ENCODE measurements around the gene GATAD1.
"Not testable (repeated sequence)": the region's sequence is repeated elsewhere in the genome, so short reads cannot be mapped to it uniquely, and the experiment has no call there.

GATAD1 gene

DNA sequence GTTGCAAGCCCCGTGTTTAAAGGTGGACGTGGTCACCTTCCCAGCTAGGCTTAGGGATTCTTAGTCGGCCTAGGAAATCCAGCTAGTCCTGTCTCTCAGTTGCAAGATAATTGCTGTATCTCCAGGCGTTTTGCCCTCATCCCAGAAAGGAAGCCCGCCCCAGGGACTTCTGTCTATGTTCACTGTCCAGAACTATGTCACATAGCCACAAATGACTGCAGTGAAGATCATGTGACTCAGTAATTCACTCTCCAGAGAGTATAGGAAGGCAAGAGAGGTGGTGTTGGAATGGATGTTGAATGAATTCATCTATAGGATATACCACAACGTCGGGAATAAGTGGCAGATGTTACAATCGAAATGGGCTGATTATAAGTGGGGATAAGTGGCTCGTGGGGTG lies 30.8 kb downstream of the GATAD1 start:
- no peak overlapping the region for H3K4me2 ChIP-seq (ENCODE audit: insufficient read depth, low read length)
- no peaks in the 10 kb centered on the region for H4K20me1 ChIP-seq (ENCODE audit: insufficient read depth, low read length)
- TF ChIP-seq, protein P1, sequence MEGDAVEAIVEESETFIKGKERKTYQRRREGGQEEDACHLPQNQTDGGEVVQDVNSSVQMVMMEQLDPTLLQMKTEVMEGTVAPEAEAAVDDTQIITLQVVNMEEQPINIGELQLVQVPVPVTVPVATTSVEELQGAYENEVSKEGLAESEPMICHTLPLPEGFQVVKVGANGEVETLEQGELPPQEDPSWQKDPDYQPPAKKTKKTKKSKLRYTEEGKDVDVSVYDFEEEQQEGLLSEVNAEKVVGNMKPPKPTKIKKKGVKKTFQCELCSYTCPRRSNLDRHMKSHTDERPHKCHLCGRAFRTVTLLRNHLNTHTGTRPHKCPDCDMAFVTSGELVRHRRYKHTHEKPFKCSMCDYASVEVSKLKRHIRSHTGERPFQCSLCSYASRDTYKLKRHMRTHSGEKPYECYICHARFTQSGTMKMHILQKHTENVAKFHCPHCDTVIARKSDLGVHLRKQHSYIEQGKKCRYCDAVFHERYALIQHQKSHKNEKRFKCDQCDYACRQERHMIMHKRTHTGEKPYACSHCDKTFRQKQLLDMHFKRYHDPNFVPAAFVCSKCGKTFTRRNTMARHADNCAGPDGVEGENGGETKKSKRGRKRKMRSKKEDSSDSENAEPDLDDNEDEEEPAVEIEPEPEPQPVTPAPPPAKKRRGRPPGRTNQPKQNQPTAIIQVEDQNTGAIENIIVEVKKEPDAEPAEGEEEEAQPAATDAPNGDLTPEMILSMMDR (IDR thresholded peaks at IDR 0.05; ENCODE audit: borderline replicate concordance, extremely low read depth, low read length, poor library complexity, severe bottlenecking) = no peak
- no peak for TF ChIP-seq EZH2 (IDR thresholded peaks at IDR 0.05; ENCODE audit: borderline replicate concordance, low read depth, low read length, severe bottlenecking)
- no peak overlapping the region for H3K27ac ChIP-seq (ENCODE audit: low read length)
- no peaks in the 10 kb centered on the region for H3K36me3 ChIP-seq (ENCODE audit: insufficient read depth, low read length)
- no peak overlapping the region for H3K9ac ChIP-seq (ENCODE audit: low read depth, low read length)
- DNase-seq (no peak), ATAC-seq (ENCODE audit: insufficient read depth, low read depth) (no peak)
- H2AFZ ChIP-seq (ENCODE audit: low read depth, low read length) = no peak overlapping the region
- H3K4me1 ChIP-seq (ENCODE audit: insufficient read depth, low read length) = no peaks in the 10 kb centered on the region
- H3K27me3 ChIP-seq (ENCODE audit: insufficient read depth, low read length, poor library complexity) = no peaks in the 10 kb centered on the region
- no peaks in the 10 kb centered on the region for H3K9me3 ChIP-seq (ENCODE audit: insufficient read depth, low read length, severe bottlenecking)
- no peaks in the 10 kb centered on the region for H3K79me2 ChIP-seq (ENCODE audit: insufficient read depth, low read length)
- H3K4me3 ChIP-seq (ENCODE audit: low read depth in 1 of 2, low read length in 2 of 2) = no peak overlapping the region

DNA sequence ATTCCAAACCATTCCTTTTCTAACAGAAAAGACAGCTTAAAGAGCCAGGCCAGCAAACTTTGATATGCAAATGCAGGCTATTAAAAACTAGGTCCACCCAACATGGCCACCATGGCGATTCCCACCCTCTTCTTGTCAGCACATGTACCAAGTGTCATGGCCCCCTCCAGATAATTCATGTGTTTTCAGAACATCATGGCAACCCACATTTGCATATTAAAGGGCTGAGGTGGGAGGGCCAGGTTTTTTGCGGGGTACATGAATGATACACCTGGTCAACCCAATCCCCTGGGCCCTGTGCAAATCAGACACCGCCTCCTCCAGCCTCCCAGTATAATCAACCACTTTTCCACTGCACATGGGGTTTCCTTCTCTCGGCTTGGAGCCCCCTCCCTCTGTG lies 31.4 kb downstream of the GATAD1 start:
- no peak for TF ChIP-seq EZH2 (IDR thresholded peaks at IDR 0.05; ENCODE audit: borderline replicate concordance, low read depth, low read length, severe bottlenecking)
- TF ChIP-seq, protein P1 (IDR thresholded peaks at IDR 0.05; ENCODE audit: borderline replicate concordance, extremely low read depth, low read length, poor library complexity, severe bottlenecking) = no peak
- Histone ChIP-seq H3K9ac (ENCODE audit: low read depth, low read length) (no peak overlapping the region), H3K4me2 (ENCODE audit: insufficient read depth, low read length) (no peak overlapping the region), H3K36me3 (ENCODE audit: insufficient read depth, low read length) (no peaks in the 10 kb centered on the region), H3K4me3 (ENCODE audit: low read depth in 1 of 2, low read length in 2 of 2) (no peak overlapping the region), H3K27me3 (ENCODE audit: insufficient read depth, low read length, poor library complexity) (no peaks in the 10 kb centered on the region), H3K79me2 (ENCODE audit: insufficient read depth, low read length) (no peaks in the 10 kb centered on the region), H4K20me1 (ENCODE audit: insufficient read depth, low read length) (no peaks in the 10 kb centered on the region), H3K9me3 (ENCODE audit: insufficient read depth, low read length, severe bottlenecking) (no peaks in the 10 kb centered on the region), H2AFZ (ENCODE audit: low read depth, low read length) (no peak overlapping the region), H3K4me1 (ENCODE audit: insufficient read depth, low read length) (no peaks in the 10 kb centered on the region), H3K27ac (ENCODE audit: low read length) (no peak overlapping the region)
- DNase-seq (no peak), ATAC-seq (ENCODE audit: insufficient read depth, low read depth) (no peak)

DNA sequence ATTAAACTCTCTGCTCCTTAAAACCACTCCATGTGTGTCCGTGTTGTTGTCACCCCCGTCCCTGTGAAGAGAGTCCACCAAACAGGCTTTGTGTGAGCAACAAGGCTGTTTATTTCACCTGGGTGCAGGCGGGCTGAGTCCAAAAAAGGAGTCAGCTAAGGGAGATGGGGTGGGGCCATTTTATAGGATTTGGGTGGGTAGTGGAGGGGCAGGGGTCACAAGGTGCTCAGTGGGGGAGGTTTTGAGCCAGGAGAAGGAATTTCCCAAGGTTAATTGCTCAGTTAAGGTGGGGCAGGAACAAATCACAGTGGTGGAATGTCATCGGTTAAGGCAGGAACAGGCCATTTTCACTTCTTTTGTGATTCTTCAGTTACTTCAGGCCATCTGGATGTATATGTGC lies 31.9 kb downstream of the GATAD1 start:
- not testable (repeated sequence) for H3K79me2 ChIP-seq (ENCODE audit: insufficient read depth, low read length); H3K4me3 ChIP-seq (ENCODE audit: low read depth in 1 of 2, low read length in 2 of 2); H3K4me2 ChIP-seq (ENCODE audit: insufficient read depth, low read length); H3K27ac ChIP-seq (ENCODE audit: low read length); H3K4me1 ChIP-seq (ENCODE audit: insufficient read depth, low read length); H3K9me3 ChIP-seq (ENCODE audit: insufficient read depth, low read length, severe bottlenecking); ATAC-seq (ENCODE audit: insufficient read depth, low read depth); DNase-seq; H3K27me3 ChIP-seq (ENCODE audit: insufficient read depth, low read length, poor library complexity); H2AFZ ChIP-seq (ENCODE audit: low read depth, low read length); H4K20me1 ChIP-seq (ENCODE audit: insufficient read depth, low read length); H3K9ac ChIP-seq (ENCODE audit: low read depth, low read length); H3K36me3 ChIP-seq (ENCODE audit: insufficient read depth, low read length)

DNA sequence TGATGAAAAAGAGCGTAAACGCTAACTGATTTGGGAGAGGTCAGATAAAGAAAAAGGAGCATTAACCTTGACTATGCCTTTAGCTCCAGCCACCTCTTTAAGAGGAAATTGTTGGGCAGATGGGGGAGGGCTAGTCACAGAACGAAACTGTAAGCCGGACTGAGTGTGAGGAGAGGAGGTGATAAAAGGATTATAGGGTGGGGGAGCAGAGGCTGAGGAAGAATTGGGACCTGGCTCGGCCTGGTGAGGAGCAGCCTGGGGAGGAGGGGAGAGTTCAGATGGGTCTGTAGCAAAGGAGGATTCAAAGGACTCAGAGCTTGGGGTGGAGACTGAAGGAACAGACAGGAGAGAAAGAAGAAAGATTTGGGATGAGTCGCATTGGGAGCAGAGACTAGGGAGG lies 36.3 kb downstream of the GATAD1 start:
- not testable (repeated sequence) for DNase-seq; H3K9me3 ChIP-seq (ENCODE audit: insufficient read depth, low read length, severe bottlenecking); H3K4me1 ChIP-seq (ENCODE audit: insufficient read depth, low read length); H3K4me2 ChIP-seq (ENCODE audit: insufficient read depth, low read length); H3K27me3 ChIP-seq (ENCODE audit: insufficient read depth, low read length, poor library complexity); H3K9ac ChIP-seq (ENCODE audit: low read depth, low read length); H4K20me1 ChIP-seq (ENCODE audit: insufficient read depth, low read length); H2AFZ ChIP-seq (ENCODE audit: low read depth, low read length); ATAC-seq (ENCODE audit: insufficient read depth, low read depth); H3K27ac ChIP-seq (ENCODE audit: low read length); H3K79me2 ChIP-seq (ENCODE audit: insufficient read depth, low read length); H3K4me3 ChIP-seq (ENCODE audit: low read depth in 1 of 2, low read length in 2 of 2)
- H3K36me3 ChIP-seq (ENCODE audit: insufficient read depth, low read length) = peaks cover 24% of the 10 kb centered on the region

DNA sequence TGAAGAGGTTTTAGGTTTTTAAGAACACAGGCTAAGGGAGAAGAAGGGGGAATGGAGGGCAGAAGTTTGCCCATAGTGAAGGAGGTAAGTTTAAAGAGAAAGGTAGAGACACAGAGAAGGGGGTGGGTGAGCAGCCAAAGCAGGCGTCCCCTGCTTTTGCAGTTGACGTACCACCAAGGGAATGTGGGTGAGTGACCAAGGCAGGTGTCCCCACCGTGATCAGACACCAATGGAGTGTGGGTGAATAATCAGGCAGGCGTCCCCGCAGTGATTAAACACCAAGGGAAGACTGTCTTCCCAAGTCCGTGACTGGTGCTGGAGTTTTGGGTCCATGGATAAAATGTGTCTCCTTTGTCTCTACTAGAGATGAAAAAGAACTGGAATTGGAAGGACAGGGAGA lies 36.9 kb downstream of the GATAD1 start:
- H3K4me3 ChIP-seq (ENCODE audit: low read depth in 1 of 2, low read length in 2 of 2); H3K4me1 ChIP-seq (ENCODE audit: insufficient read depth, low read length); H3K4me2 ChIP-seq (ENCODE audit: insufficient read depth, low read length); H3K27ac ChIP-seq (ENCODE audit: low read length); ATAC-seq (ENCODE audit: insufficient read depth, low read depth); H2AFZ ChIP-seq (ENCODE audit: low read depth, low read length); DNase-seq; H3K27me3 ChIP-seq (ENCODE audit: insufficient read depth, low read length, poor library complexity); H3K9me3 ChIP-seq (ENCODE audit: insufficient read depth, low read length, severe bottlenecking); H3K79me2 ChIP-seq (ENCODE audit: insufficient read depth, low read length); H4K20me1 ChIP-seq (ENCODE audit: insufficient read depth, low read length); H3K9ac ChIP-seq (ENCODE audit: low read depth, low read length): not testable (repeated sequence)
- H3K36me3 ChIP-seq (ENCODE audit: insufficient read depth, low read length) = peaks cover 30% of the 10 kb centered on the region
